ENCODE data around the gene TSPAN31.

DNA sequence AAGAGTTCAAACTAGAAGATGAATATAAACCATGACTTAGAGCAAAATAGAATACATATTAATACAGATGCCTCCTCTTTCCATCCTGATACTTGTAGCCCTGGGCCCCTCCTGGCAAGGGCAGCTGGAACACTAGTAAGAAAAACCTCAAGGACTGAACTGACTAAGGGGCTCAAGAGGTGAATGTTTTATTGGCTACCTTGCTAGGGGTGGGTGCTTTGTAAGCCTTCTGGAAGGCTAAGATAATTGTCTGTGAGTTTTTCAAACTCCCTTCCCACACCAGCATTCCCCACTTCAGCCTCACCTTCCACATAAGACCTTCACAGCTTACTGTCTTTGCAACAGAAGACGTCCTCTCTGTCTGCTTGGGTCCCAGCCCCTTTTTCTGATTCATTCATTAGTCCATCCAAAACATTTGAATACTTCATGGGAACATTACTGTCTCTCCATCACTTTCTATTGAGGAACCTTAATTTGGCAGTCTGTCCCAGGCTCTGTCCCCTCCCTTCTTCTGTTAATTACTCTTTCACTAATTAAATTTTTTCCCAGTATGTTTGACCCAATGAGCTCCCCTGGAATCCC is 9.0 kb downstream of the TSPAN31 start:
- TF ChIP-seq, protein P1, sequence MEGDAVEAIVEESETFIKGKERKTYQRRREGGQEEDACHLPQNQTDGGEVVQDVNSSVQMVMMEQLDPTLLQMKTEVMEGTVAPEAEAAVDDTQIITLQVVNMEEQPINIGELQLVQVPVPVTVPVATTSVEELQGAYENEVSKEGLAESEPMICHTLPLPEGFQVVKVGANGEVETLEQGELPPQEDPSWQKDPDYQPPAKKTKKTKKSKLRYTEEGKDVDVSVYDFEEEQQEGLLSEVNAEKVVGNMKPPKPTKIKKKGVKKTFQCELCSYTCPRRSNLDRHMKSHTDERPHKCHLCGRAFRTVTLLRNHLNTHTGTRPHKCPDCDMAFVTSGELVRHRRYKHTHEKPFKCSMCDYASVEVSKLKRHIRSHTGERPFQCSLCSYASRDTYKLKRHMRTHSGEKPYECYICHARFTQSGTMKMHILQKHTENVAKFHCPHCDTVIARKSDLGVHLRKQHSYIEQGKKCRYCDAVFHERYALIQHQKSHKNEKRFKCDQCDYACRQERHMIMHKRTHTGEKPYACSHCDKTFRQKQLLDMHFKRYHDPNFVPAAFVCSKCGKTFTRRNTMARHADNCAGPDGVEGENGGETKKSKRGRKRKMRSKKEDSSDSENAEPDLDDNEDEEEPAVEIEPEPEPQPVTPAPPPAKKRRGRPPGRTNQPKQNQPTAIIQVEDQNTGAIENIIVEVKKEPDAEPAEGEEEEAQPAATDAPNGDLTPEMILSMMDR (IDR thresholded peaks at IDR 0.05; ENCODE audit: low read depth, low read length, poor library complexity, severe bottlenecking), result no peak
- TF ChIP-seq EZH2phosphoT487 (IDR thresholded peaks at IDR 0.05; ENCODE audit: borderline replicate concordance, low read length), result no peak

Data from DOHH2 (cell line).